ENCODE results near the gene NINJ1.

DNA sequence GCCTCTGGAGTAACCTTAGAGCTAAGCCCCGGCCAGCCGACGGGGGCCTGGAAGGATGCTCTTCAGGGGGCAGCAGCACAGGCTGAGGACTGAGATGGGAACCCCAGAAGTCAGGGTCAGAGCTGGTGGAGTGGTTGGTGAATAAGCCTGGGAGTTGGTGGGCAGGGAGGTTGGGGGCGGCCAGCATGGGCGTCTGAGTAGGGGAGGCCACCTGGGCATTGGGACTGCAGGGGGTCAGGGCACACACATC is 14.4 kb downstream of the NINJ1 start:
- no peak for TF ChIP-seq CTCF (IDR thresholded peaks at IDR 0.05)
- TF ChIP-seq EZH2 (IDR thresholded peaks at IDR 0.05), result no peak

Measured in neural progenitor cell (in vitro differentiated cells).